Measurements from ENCODE around the gene SPAG7. TPM values are rescaled to one million over a fixed set of nuclear protein-coding genes. Genes with fewer than 3 reads are reported as not detected.

The SPAG7 gene
- total RNA-seq, 1 experiment from 2014 or later: 49.9 TPM

DNA sequence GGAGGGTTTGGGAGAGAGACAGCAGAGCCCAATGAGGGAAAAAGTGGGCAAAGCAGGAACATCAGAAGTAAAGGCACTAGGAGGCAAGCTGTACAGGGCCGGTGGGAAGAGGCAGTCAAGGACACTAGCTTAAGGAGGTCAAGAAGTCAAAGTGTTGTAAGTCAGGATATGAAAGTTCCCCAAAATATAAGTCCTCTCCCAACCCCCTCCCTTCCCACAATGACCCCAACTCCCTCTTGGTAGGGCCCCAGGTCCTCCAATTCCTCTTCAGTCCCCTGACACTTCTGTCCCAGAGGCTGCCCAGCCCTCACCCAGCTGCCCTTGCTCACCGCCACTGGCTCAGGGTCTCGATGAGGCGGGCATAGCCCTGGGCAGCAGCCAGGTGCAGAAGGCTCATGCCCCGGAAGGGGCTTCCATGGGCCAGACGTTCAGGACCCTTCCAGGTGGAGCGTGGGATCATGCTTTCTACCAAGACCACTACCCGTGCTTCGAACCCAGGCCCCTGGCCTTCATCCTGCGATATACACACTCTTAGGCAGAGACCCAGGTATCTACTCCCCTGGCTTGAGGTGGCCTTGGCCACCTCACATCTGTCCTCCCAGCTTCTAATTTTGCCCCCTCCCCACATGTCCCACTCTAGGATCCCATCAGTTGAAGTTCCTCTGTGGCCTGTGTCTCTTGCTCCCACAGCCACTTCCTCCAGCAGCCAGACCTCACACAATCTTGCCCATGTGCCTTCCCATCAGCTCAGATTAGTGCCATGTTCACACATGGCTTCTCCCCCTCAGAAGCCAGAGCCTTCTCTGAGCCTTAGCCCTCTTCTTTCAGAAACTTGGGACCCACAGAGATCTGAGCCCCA lies 5.9 kb upstream of the SPAG7 start:
- no peak overlapping the region for H3K27ac ChIP-seq (ENCODE audit: low read depth, low read length)
- ChIA-PET CTCF (no interaction called here), RAD21 (ENCODE audit: low non-redundant PET in 1 of 2, low total read pairs in 2 of 2, uncharacterized antibody in 2 of 2, unreplicated experiment in 2 of 2) (interaction anchor here in 1 of 2 experiments (0.6 kb wide), 1 partner anchor 24 kb away, joined by 4 read pairs; the partner anchor contains the start of gene KIF1C), POLR2A (no interaction called here)
- intact Hi-C loops (cut with micrococcal nuclease): no loop called here
- H3K79me2 ChIP-seq (ENCODE audit: insufficient read depth, low read length): no peaks in the 10 kb centered on the region
- H3K9me3 ChIP-seq (ENCODE audit: control insufficient read depth in 1 of 2, insufficient read depth in 1 of 2, low read depth in 1 of 2, low read length in 2 of 2): no peaks in the 10 kb centered on the region
- no peaks in the 10 kb centered on the region for H4K20me1 ChIP-seq (ENCODE audit: insufficient read depth)
- H3K4me3 ChIP-seq (replicated peaks in 1 of 2; ENCODE audit: low read depth in 1 of 2, low read length in 2 of 2): no peak overlapping the region
- no peak overlapping the region for H3K4me2 ChIP-seq (ENCODE audit: low read length)
- H2AFZ ChIP-seq (ENCODE audit: low read depth, low read length, poor library complexity, severe bottlenecking): no peak overlapping the region
- H3K27me3 ChIP-seq (ENCODE audit: insufficient read depth, low read length): no peaks in the 10 kb centered on the region
- peaks cover 11 to 14% of the 10 kb centered on the region in 2 experiments for H3K4me1 ChIP-seq (ENCODE audit: control insufficient read depth in 1 of 2, insufficient read depth in 2 of 2, low read length in 2 of 2)
- H3K9ac ChIP-seq (ENCODE audit: low read length): no peak overlapping the region
- no peaks in the 10 kb centered on the region for H3K9me2 ChIP-seq (ENCODE audit: insufficient read depth)
- TF ChIP-seq CBX3 (IDR thresholded peaks at IDR 0.05; ENCODE audit: low read depth) (no peak), TCF7L2 (IDR thresholded peaks at IDR 0.05; ENCODE audit: borderline replicate concordance, extremely low read depth, insufficient read depth, insufficient read length) (no peak), SP1 (IDR thresholded peaks at IDR 0.05; ENCODE audit: low read depth) (no peak)
- TF ChIP-seq, protein P1, sequence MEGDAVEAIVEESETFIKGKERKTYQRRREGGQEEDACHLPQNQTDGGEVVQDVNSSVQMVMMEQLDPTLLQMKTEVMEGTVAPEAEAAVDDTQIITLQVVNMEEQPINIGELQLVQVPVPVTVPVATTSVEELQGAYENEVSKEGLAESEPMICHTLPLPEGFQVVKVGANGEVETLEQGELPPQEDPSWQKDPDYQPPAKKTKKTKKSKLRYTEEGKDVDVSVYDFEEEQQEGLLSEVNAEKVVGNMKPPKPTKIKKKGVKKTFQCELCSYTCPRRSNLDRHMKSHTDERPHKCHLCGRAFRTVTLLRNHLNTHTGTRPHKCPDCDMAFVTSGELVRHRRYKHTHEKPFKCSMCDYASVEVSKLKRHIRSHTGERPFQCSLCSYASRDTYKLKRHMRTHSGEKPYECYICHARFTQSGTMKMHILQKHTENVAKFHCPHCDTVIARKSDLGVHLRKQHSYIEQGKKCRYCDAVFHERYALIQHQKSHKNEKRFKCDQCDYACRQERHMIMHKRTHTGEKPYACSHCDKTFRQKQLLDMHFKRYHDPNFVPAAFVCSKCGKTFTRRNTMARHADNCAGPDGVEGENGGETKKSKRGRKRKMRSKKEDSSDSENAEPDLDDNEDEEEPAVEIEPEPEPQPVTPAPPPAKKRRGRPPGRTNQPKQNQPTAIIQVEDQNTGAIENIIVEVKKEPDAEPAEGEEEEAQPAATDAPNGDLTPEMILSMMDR (IDR thresholded peaks at IDR 0.05 in 2 of 3, conservative IDR thresholded peaks at IDR 0.05 in 1 of 3; ENCODE audit: borderline replicate concordance in 1 of 3, insufficient read depth in 1 of 3, low read depth in 2 of 3, low read length in 2 of 3): no peak
- BruUV-seq (replicated peaks): no TSS peak
- ATAC-seq (no peak), DNase-seq (ENCODE audit: low read depth, low spot score) (no peak)
- peaks cover 8 to 24% of the 10 kb centered on the region in 2 experiments; a peak in 2 of 4 replicates for H3K36me3 ChIP-seq (ENCODE audit: control insufficient read depth in 1 of 2, insufficient read depth in 2 of 2, low read length in 2 of 2)

DNA sequence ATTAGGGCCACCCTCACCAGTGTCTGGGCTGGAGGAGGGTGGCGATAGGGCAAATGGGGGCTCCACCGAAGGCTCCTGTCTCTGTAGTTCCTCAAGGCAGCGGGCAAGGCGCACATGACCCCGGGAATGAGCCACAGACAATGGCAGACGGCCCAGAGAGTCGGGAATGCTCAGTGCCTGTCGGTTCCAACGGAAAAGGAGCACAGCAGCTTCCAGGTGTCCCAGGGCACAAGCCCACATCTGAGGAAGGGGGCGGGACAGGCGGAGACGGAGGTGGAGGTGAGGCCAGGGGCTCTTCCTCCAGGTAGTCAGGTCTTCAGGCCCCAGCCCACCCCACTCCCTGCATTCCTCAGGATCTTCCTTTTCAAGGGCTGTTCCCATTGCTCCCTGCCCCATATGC lies 5.1 kb upstream of the SPAG7 start:
- Histone ChIP-seq H3K36me3 (ENCODE audit: control insufficient read depth in 1 of 2, insufficient read depth in 2 of 2, low read length in 2 of 2) (peaks cover 4 to 16% of the 10 kb centered on the region in 2 experiments; a peak in 2 of 4 replicates), H2AFZ (ENCODE audit: low read depth, low read length, poor library complexity, severe bottlenecking) (no peak overlapping the region), H3K27me3 (ENCODE audit: insufficient read depth, low read length) (no peaks in the 10 kb centered on the region), H3K79me2 (ENCODE audit: insufficient read depth, low read length) (peaks cover 5% of the 10 kb centered on the region; the same call in 1 of the 2 replicates), H3K9me2 (ENCODE audit: insufficient read depth) (no peaks in the 10 kb centered on the region), H3K9ac (ENCODE audit: low read length) (no peak overlapping the region), H3K9me3 (ENCODE audit: control insufficient read depth in 1 of 2, insufficient read depth in 1 of 2, low read depth in 1 of 2, low read length in 2 of 2) (no peaks in the 10 kb centered on the region), H3K4me3 (replicated peaks in 1 of 2; ENCODE audit: low read depth in 1 of 2, low read length in 2 of 2) (no peak overlapping the region), H3K4me1 (ENCODE audit: control insufficient read depth in 1 of 2, insufficient read depth in 2 of 2, low read length in 2 of 2) (peaks cover 14 to 20% of the 10 kb centered on the region in 2 experiments), H3K27ac (ENCODE audit: low read depth, low read length) (no peak overlapping the region), H3K4me2 (ENCODE audit: low read length) (no peak overlapping the region), H4K20me1 (ENCODE audit: insufficient read depth) (no peaks in the 10 kb centered on the region)
- ATAC-seq: no peak
- DNase-seq (ENCODE audit: low read depth, low spot score): no peak
- RAD21 ChIA-PET (ENCODE audit: low non-redundant PET in 1 of 2, low total read pairs in 2 of 2, uncharacterized antibody in 2 of 2, unreplicated experiment in 2 of 2): interaction anchor here in 1 of 2 experiments (0.6 kb wide), 1 partner anchor 25 kb away, joined by 4 read pairs; the partner anchor contains the start of gene KIF1C
- no TSS peak for BruUV-seq (replicated peaks)
- POLR2A ChIA-PET: no interaction called here
- intact Hi-C loops (cut with micrococcal nuclease): no loop called here
- CTCF ChIA-PET: no interaction called here
- TF ChIP-seq, protein P2, sequence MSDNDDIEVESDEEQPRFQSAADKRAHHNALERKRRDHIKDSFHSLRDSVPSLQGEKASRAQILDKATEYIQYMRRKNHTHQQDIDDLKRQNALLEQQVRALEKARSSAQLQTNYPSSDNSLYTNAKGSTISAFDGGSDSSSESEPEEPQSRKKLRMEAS (IDR thresholded peaks at IDR 0.05): no peak
- TF ChIP-seq ZNF274 (IDR thresholded peaks at IDR 0.05; ENCODE audit: low read depth, low read length): no peak
- TF ChIP-seq SRF (IDR thresholded peaks at IDR 0.05; ENCODE audit: low read depth): no peak
- TF ChIP-seq YY1 (IDR thresholded peaks at IDR 0.05; ENCODE audit: extremely low read depth, insufficient replicate concordance, low read depth, low read length): no peak
- no peak for TF ChIP-seq SIN3A (IDR thresholded peaks at IDR 0.05; ENCODE audit: low read depth)
- no peak for TF ChIP-seq POLR2AphosphoS5 (IDR thresholded peaks at IDR 0.05; ENCODE audit: low read depth, low read length)
- TF ChIP-seq SP1 (IDR thresholded peaks at IDR 0.05; ENCODE audit: low read depth): no peak
- no peak for TF ChIP-seq TCF7L2 (IDR thresholded peaks at IDR 0.05; ENCODE audit: borderline replicate concordance, extremely low read depth, insufficient read depth, insufficient read length)
- TF ChIP-seq, protein P1 (IDR thresholded peaks at IDR 0.05 in 2 of 3, conservative IDR thresholded peaks at IDR 0.05 in 1 of 3; ENCODE audit: borderline replicate concordance in 1 of 3, insufficient read depth in 1 of 3, low read depth in 2 of 3, low read length in 2 of 3): no peak

All from HCT116 (cell line).